SIG-M5 treated with dmso at 0.1 percent for 504 hours (cell line): ENCODE measurements around the gene GBX1.

Experiments used
- DNase-seq: peaks from one replicate; lab custom pipeline; 2025; ENCODE audit not compliant: unreplicated experiment; lab: John Stamatoyannopoulos, UW

Gene GBX1

DNA sequence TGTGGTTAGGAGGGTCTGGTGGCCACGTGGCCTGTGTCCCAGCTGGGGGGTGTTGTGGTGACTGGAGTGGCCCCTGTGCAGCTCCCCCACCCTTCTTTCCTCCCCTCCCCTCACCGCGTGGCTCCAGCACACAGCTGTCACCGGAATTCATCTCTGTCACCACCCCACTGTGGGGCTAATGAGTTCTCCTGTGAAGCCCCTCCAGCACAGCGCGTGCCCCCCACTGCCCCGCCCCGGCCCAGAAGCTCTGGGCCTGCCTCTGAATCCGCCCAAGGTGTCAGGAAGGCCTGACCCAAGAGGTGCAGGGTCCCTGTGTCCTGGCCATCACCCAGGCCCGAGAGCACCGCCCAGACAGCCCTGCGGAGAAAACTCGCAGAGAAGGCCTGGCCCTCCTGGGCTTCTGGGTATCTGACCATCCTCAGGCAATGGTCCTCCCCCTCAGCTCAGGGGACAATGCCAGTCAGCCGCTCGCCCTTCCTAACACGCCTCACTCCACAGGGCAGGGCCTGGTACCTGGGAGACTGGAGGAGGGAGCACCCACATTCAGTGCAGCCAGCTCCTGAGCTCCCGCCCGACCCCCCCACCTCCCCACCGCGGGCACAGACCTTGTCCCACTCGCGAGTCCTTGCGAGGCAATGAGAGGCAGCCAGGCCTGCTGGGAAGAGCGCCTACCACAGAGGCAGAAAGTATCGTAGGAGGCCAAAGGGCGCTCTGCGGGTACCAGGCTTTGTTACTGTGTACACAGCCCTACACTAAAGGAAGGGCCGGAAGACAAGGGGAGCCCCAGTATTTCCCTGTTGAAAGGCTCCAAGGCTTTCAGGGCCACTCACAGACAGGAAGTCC lies 38.2 kb downstream of the GBX1 start:
- DNase-seq = no peak

DNA sequence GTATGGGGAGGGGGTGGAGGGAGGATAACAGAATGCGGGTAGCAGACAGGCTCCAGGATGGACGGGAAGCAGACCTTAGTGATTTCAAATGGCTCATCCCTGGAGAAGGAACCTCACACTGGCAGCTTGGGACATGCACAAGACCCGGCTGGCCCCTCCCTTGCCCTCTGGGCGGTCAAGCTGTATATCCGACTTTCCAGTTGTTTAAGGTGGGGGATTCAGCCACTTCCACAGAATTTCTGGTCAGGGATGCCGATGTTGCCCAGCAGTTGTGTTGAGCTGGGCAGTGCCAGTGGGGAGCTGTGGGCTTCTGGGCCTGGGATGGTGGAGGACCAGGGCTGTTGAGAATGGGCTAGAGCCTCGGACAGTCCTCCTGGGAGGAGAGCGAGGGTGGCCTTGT lies 38.8 kb downstream of the GBX1 start:
- DNase-seq = no peak

DNA sequence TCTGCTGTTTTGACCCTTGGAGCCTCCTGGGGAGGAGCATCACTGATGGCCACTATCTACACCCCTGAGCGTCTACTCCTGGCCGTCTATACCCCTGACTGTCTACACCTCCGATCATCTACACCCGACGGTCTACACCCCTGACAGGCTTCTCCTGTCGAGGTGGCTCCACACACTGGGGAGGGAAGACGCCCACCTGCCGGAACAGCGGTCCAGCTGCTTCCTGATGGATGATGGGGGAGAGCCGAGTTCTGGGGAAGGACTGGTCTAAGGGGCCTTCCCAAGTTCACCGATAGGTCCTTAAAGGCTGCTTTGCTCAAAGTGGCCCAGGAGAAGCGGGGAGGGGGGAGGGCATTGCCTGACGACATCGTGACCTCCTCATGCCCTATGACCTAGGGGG lies 39.4 kb downstream of the GBX1 start:
- DNase-seq = no peak

DNA sequence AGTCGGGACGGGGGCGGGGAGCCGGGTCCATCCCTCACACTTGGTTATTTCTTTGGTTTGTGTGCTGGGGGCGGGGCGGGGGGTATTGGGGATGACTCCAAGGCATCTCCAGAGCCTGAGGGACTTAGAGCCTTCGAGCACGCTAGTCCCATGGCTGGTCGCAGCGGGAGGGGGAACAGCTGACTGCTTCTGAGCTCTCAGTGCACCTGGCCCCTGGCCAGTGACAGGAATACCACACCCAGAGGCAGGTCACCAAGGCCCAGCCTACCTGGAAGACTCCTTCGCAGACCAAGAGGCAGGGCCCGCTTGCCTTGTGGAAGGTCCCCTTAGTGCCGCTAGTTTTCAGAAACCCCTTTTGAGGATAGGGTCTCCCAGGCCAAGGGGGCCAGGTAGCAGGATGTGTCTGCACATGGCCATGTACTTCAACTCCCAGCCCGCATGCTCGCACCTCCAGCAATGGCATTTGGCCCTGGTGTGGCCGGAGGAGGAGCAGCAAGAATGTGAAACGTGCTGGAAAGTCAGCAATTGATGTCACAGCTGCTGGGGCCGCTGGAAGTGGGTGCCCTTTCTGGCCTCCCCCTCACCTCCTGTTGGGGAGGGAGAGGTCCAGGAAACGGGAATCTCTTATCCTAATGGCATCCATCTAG lies 40.9 kb downstream of the GBX1 start:
- no peak for DNase-seq

DNA sequence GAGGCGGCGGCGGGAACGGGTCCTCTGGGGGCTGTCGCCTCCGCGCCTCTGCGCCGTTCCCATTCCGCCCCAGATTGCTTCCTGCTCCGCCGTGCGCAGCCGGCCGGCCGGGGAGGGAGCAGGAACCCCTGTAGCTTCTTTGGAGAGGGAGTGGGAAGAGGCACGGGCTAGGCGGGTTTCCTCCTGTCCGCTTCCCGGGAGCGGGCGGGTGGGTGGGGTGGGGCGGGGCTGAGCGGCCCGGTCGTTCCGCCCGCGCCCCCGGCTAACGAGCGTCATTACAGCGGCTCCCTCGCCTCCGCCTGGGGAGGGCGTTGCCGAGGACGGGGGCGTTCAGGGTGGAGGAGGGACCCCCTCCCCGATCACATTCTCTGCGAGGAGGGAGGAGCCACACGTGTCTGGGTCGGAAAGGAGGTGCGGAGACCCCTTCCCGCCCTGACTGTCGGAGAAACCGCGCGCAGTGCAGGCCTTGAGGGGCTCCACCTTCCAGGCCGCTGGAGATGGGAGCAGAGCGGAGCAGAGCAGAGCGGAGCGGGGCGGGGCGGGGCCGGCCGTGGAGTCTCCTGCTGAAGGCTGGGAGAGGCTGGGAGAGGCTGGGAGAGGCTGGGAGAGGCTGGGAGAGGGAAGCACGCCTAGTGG lies 41.5 kb downstream of the GBX1 start:
- DNase-seq = no peak

DNA sequence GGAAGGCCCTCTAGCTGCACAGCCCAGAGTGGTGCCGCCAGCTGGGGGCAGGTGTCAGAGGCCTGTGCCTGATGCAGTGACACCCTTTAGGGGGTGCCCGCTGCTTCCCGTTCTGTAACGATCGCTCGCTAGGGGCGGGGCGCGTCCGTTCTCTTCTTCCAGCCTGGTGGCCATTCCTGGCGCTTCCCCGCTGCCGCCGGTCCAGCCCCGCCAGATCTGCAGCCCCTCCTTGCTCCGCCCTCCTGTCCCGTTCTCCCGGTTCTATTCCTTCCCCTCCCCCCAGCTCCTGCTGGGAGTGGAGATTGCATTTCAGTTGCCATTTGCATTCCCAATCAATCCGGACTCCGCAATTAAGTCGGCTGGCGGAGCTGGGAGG lies 42.0 kb downstream of the GBX1 start:
- no peak for DNase-seq

DNA sequence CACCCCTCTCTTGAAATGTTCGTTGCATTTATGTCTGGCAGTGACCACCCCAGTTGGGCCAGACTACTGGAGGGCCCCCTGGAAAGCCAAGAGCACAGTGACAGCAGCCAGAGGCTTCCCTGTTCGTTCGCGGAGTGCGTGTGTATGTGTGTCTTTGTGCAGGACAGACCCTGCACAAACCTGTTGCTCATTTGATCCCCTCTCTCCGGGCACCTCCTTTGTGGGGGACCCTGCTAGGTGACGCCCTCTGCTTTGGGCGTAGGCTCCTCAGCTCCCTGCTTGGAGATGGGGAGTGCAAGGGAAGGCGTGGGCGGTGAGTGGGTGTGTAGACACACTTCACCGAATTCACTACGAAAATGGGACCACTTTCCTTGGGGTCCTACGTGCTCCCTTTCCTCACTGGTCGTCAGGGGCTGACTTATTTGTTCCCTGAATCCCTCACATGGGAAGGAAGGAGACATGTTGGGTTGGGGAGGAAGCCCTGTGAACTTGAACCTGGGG lies 42.5 kb downstream of the GBX1 start:
- no peak for DNase-seq

DNA sequence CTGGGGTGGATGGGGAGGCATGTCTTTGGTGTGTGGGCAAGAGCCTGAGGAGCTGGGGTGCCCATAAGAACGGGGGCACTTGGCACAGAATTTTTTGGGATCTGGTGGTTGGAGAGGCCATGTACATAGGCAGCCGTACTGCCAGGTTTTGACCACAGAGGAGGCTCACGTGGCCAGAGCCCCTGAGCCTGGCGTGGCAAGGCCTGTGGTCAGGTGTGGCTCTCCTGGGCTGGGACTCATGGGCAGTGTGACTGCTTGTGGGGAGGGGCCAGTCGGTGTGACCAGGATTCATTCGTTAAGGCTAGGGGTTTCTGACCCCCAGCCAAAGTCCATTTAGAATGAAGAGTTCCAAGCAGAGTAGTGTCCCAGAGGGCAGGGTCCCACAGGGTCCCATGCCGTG lies 43.0 kb downstream of the GBX1 start:
- no peak for DNase-seq

DNA sequence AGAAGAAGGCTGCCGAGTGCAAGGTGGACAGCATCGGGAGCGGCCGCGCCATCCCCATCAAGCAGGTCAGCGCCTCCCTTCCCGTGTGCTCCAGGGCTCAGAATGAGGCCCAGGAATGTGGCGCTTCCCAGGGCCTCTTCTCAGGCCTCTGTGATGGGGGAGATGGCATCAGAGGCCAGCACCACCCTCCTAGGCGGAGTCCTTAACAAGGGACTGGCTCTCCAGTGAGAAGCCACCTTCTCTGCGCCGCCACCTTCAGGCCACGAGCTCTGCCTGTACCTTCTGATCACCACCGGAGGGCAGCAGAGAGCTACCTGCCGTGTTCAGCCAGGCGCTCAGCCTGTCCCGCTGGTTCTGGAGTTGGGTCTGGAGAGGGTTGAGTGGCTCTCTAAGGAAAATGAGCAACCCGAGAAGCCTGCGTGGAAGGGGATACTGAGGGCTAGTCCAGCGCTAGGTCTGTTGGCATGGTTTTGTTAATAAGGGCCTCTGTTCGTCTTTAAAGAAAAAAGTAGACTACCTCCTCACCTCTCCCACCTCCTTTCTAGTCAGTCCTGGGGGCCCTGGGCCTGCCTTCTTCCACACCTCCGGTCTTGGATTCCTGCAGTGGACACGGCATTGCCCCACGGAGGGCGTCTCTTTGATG lies 43.6 kb downstream of the GBX1 start:
- peak; percentile 83 for DNase-seq

DNA sequence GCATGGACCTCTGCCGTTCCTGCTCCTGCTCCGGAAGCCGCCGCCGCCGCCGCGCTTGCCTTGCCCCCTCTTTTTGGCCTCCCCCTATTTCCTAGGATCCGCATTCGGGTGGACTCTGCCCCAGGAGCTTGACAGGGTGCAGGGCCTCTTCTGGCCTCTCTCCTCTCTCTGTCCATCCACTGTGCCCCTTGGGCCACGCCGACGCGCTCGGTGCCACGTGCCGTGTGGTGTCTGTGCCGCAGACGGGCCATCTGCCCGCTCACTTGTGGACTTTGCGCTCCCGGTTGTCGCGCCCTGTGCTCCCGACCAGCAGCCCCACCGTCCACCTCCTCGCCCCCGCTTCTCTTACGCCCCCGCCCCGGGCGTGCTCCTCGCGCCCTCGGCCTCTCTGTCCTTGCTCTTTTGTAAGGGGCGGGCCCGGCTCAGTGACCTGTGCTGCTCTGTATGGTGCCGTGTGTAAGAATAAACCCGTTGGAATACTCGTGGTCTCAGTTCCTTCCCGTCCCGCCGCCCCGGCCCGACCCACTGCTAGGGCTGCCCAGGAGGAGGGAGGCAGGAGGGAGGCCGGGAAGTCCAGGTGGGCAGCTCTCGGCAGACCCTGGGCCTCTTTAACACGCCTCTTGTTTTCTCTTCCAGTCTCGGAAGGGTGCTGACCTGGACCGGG lies 44.2 kb downstream of the GBX1 start:
- DNase-seq = no peak

DNA sequence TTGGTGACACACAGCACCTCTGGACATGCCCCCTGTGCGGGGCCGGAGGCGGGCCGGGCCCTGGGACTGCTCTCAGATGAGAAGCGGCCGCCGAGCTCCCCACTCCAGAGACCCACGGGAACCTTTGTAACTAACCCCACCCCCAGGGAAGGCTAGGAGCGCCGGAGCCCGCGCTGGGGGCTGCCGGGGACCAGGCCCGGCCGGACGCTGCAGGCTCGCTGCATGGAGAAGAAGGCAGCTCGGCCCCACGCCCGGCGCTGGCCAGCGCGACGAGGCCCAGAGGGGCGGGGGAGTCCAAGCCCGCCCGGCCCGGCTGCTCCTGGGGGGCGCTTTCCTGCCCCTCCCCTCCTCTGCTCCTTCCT lies 44.7 kb downstream of the GBX1 start:
- no peak for DNase-seq

DNA sequence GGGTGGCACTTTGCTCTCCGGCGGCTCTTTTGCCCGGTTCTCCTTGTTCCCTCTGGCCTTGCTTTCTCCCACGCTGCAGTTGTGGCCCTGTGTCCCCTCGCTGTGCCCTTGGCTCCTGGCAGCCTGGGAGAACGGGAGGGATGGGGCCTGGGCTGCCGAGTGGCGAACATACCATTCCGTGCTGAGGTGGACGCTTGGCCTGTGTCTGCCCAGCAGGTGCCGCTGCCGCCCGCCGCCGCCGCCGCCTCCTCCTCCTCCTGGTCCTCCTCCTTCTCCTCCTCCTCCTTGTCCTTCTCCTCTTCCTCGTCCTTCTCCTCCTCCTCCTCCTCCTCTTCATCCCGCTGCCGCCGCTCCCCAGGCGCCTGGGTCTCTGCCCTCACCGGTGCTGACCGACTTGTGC lies 45.2 kb downstream of the GBX1 start:
- DNase-seq = no peak

DNA sequence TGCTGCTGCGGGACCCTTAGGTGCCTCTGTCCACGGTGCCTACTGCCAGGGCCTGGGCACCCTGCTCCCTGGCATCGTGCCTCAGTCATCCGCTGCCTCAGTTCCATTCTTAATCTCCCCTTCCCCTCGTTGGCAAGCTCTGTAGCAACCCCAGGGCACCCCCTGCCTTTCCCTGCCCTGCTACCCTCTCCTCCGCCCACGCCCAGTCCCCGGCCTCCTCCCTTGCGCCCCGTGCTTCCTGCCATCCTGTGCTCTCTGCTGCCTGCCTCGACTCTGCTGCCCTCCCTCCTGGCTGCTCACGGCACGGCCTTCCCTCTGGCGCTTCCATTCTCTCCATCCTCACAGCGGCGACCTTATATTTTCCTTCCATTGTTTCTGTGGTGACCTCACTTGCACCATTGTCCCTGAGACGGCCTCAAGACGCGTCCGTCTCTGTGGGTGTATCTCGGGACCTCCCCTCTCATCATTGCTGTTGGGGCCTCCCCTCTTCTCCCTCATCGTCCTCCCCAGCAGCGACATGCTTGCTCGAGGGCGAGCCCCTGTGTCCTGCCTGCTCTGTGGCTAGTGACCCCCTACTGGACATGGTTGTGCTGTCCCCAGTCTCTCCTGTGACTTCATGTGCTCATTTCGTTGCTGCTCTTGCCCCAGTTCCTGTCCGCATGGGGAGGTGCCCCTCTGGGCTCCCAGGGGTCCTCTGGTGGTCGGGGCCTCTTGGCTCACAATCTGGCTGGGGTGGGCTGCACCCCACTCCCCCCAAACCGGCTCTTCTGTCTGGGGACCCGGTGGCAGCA lies 45.9 kb downstream of the GBX1 start:
- no peak for DNase-seq

DNA sequence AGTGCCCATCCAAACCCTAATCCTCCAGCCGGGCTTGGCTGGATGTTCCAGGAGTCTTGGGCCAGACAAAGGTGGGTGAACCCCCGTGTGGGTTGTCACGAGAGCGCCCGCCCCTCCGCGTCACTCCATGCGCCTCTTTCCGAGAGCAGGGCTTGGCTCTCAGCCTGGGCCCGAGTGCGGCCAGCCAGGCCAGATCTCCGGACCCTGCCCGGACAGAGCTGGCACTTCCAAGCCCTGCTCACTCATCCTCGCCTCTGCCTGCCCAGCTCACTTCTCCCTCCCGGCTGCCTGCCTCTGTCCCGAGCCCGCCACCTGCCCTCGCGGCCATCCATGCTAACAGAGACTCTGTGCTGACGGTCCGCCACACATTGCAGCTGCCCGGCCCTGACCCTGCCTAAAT lies 46.6 kb downstream of the GBX1 start:
- DNase-seq = no peak

DNA sequence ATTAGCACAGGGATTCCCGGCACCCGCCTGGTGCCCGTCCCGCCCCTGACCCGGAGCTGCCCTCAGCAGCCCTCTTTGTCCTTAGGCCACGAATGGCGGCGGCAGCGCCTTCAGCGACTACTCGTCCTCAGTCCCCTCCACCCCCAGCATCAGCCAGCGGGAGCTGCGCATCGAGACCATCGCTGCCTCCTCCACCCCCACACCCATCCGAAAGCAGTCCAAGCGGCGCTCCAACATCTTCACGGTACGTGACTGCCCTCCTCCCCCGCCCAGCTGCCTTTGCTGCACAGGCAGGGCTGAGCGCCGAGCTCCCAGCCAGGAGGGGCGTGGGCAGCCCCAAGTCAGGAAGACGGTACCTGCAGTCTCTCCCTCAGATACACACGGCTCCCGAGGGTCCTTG lies 47.6 kb downstream of the GBX1 start:
- DNase-seq = no peak

DNA sequence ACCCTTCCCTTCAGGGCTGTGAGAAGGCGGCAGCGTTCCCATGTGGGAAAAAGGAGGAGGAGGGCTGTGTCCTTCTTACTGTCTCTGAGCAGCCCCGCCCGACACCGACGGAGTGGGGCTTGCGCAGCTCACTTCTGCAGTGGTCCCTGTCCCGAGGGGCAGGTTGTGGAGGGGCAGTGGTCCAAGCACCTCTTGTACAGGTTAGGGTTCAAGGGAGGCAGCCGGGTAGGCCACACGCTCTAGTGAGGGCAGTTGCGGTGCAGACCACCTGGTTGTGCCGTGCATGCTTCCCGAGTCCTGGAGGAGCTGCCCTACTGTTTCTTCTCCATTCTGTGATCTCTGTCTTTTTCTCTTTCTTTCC lies 48.5 kb downstream of the GBX1 start:
- no peak for DNase-seq

DNA sequence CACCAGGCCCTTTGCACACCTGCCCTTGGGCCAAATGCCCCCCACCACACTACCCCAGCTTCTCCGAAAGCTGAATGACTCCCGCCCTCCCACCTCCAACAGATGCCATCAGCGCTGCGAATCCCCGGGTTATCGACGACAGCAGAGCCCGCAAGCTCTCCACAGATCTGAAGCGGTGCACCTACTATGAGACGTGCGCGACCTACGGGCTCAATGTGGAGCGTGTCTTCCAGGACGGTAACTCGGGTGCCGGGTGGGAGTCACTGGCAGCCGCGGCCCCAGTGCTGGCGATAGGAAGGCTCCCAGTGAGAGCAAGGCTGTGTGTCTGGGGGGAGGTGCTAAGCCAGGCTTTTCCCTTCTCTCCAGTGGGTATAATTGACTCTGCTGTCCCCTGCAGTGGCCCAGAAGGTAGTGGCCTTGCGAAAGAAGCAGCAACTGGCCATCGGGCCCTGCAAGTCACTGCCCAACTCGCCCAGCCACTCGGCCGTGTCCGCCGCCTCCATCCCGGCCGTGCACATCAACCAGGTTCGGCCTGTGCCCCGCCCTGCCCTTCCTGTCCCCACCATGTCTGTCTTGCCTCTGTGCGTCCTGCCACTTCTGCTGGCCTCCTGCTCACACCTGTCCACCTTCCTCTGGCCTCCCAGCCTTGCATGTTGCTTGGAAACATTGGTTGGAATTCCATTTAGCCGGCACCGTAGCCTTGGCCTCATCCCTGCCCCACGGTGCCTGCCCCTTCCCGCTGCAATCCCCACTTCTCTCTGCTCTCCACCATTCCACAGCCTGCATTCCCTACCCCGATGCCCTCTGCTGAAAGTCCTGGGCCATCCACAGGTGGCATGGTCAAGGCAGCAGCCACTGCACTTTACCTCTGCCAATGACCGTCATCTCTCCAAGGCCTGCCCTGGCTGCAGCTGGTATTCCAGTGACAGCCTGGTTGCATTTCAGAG lies 49.1 kb downstream of the GBX1 start:
- no peak for DNase-seq

DNA sequence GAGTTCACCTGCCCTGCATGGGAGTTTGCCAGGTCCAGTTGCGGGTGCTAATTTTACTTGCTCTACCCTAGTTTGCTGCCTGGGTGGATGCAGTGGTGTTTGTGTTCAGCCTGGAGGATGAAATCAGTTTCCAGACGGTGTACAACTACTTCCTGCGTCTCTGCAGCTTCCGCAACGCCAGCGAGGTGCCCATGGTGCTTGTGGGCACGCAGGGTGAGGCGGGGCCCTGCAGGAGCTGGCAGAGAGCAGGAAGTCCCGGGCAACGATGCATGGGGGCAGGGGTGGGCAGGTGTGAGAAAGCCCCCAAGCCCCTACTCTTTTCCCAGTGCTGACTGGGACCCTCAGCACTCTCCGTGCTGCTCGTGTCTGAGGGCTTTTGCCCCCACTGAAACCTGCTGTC lies 49.9 kb downstream of the GBX1 start:
- no peak for DNase-seq
